PC-3 (cell line): ENCODE measurements around the gene KCNIP4. TPM values are rescaled to one million over a fixed set of nuclear protein-coding genes. Genes with fewer than 3 reads are reported as not detected.

ENCODE experiments used
- ATAC-seq: fragments of 200-7000 bp; cut with Tn5 transposase; 2 replicates; pipeline ENCODE4 v1.9.1; 2020; ENCODE audit warnings: mild to moderate bottlenecking, moderate library complexity
- BruUV-seq: library from RNA; stranded (reverse); fragments of 400-500 nt; replicated peaks from 2 replicates; lab custom pipeline; 2021; lab: Mats Ljungman, UMichigan
- CTCF ChIA-PET: fragments of 300-600 bp; sonication (Branson Sonifier 250); formaldehyde crosslinking; loops from one replicate; lab custom pipeline; 2022; ENCODE audit warnings: antibody characterized with exemption; lab: Charles Lee
- POLR2A ChIA-PET: fragments of 300-600 bp; sonication (Branson Sonifier 250); formaldehyde crosslinking; loops from one replicate; lab custom pipeline; 2022; ENCODE audit warnings: antibody characterized with exemption; ENCODE audit not compliant: unreplicated experiment; lab: Charles Lee
- DNase-seq: peaks from one replicate; pipeline ENCODE4 v3.0.0-alpha.2; 2015
- H2AFZ ChIP-seq: fragments of 300-600 bp; sonication (generic); 2 replicates; pipeline ENCODE4 v1.6.0; 2016; ENCODE audit warnings: antibody characterized with exemption, low read length
- H3F3A ChIP-seq: fragments of 300-600 bp; sonication (generic); one replicate; pipeline ENCODE4 v1.6.0; 2017; ENCODE audit warnings: antibody characterized with exemption, low read length, control low read depth, mild to moderate bottlenecking; ENCODE audit not compliant: unreplicated experiment
- H3K27ac ChIP-seq: fragments of 300-600 bp; sonication (generic); 2 replicates; pipeline ENCODE4 v1.5.1; 2016; ENCODE audit warnings: mild to moderate bottlenecking, low read length
- H3K27me3 ChIP-seq: fragments of 300-600 bp; sonication (generic); 2 replicates; pipeline ENCODE4 v1.6.1; 2016; ENCODE audit warnings: low read length, mixed read lengths
- H3K36me3 ChIP-seq: fragments of 300-600 bp; sonication (generic); 2 replicates; pipeline ENCODE4 v1.6.1; 2016; ENCODE audit warnings: low read depth, mixed run types, low read length, mixed read lengths
- H3K4me1 ChIP-seq: fragments of 300-600 bp; sonication (generic); 2 replicates; pipeline ENCODE4 v1.5.1; 2016; ENCODE audit warnings: low read length; ENCODE audit not compliant: insufficient read depth
- H3K4me2 ChIP-seq: fragments of 300-600 bp; sonication (generic); 2 replicates; pipeline ENCODE4 v1.6.0; 2016; ENCODE audit warnings: low read length
- H3K4me3 ChIP-seq: fragments of 300-600 bp; sonication (generic); 2 replicates; pipeline ENCODE4 v1.5.1; 2016; ENCODE audit warnings: mild to moderate bottlenecking, low read length, mixed read lengths
- H3K79me2 ChIP-seq: fragments of 300-600 bp; sonication (generic); 2 replicates; pipeline ENCODE4 v1.6.1; 2017; ENCODE audit warnings: low read length, mixed read lengths
- H3K9ac ChIP-seq: fragments of 300-600 bp; sonication (generic); 2 replicates; pipeline ENCODE4 v1.6.0; 2016; ENCODE audit warnings: mild to moderate bottlenecking, low read length
- H3K9me2 ChIP-seq: fragments of 300-600 bp; sonication (generic); replicated peaks from 2 replicates; pipeline ENCODE4 v1.6.1; 2016; ENCODE audit warnings: mixed run types, low read length, mixed read lengths
- H3K9me3 ChIP-seq: fragments of 300-600 bp; sonication (generic); 2 replicates; pipeline ENCODE4 v1.6.1; 2016; ENCODE audit warnings: low read length, mixed read lengths
- H4K20me1 ChIP-seq: fragments of 300-600 bp; sonication (generic); 2 replicates; pipeline ENCODE4 v1.6.1; 2016; ENCODE audit warnings: low read length, mixed read lengths
- CTCF ChIP-seq: fragments of 300-600 bp; sonication (generic); conservative IDR thresholded peaks from 2 replicates; pipeline ENCODE4 v1.5.1; 2017; ENCODE audit warnings: antibody characterized with exemption, low read depth, mild to moderate bottlenecking, low read length
- EZH2 ChIP-seq: fragments of 300-600 bp; sonication (generic); IDR thresholded peaks from one replicate; pipeline ENCODE4 v1.6.1; 2017; ENCODE audit warnings: antibody characterized with exemption, mild to moderate bottlenecking, low read length; ENCODE audit not compliant: unreplicated experiment
- EZH2phosphoT487 ChIP-seq: fragments of 300-600 bp; sonication (generic); IDR thresholded peaks from 2 replicates; pipeline ENCODE4 v1.6.1; 2018; ENCODE audit warnings: mild to moderate bottlenecking, antibody characterized with exemption, low read length, borderline replicate concordance
- intact Hi-C: fragments of 100-400 bp; cut with micrococcal nuclease; formaldehyde crosslinking; loops from 2 replicates; pipeline ENCODE4 v1.9.0; 2023
- total RNA-seq: library from RNA; depleted of rRNA; stranded (reverse); fragments of >200 nt; gene quantifications from 2 replicates; pipeline ENCODE4 v1.2.3, GENCODE V29; 2014

The KCNIP4 gene
- total RNA-seq, 1 experiment from 2014 or later = not detected

DNA sequence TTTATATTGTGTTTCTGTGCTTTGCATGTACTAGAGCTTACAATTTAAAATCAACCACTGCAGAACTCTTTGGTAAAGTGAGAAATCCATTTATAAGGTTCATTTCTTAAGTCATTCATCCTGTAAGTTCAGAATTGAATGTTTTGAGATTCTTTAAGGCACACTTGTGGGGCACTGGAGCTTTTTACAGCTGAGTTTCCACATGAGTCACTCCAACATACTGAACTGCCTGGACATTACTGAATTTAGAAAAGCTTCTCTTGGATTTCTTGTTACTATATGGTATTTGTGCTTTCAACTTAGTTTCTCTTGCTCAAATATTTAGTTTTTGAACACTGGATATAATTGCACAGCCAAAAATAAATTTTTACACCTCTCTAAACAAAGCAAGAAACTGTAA lies 1022.0 kb downstream of the KCNIP4 start:
- CTCF ChIA-PET = no interaction called here
- POLR2A ChIA-PET = no interaction called here
- intact Hi-C loops = no loop called here
- Histone ChIP-seq H3K36me3 (no peaks in the 10 kb centered on the region), H3K4me1 (no peaks in the 10 kb centered on the region), H3K9me3 (no peaks in the 10 kb centered on the region), H3K4me3 (no peak overlapping the region), H3K4me2 (no peak overlapping the region), H3F3A (no peaks in the 10 kb centered on the region), H4K20me1 (no peaks in the 10 kb centered on the region), H3K79me2 (no peaks in the 10 kb centered on the region), H3K9me2 (no peaks in the 10 kb centered on the region), H3K27ac (no peak overlapping the region), H2AFZ (no peak overlapping the region), H3K9ac (no peak overlapping the region), H3K27me3 (peaks cover 15% of the 10 kb centered on the region; the same call in 1 of the 2 replicates)
- no TSS peak for BruUV-seq
- DNase-seq (no peak), ATAC-seq (no peak)
- TF ChIP-seq CTCF (no peak), EZH2 (no peak), EZH2phosphoT487 (no peak)

DNA sequence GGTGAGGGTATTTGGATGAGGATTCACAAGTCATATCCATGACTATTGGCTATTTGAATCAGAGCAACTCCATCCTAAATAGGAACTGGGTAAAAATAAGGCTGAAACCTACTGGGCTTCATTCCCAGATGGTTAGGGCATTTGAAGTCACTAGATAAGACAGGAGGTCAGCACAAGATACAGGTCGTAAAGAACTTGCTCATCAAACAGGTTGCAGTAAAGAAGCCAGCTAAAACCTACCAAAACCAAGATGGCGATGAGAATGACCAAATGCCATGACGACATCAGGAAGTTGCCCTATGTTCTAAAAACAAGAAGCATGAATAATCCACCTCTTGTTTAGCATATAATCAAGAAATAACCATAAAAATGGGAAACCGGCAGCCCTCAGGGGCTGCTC lies 1023.4 kb downstream of the KCNIP4 start:
- POLR2A ChIA-PET = no interaction called here
- TF ChIP-seq CTCF (no peak), EZH2phosphoT487 (no peak), EZH2 (no peak)
- no peak for ATAC-seq
- DNase-seq = no peak
- H3K4me3 ChIP-seq = no peak overlapping the region
- no peaks in the 10 kb centered on the region for H3K4me1 ChIP-seq
- BruUV-seq = no TSS peak
- no peak overlapping the region for H3K4me2 ChIP-seq
- H3K36me3 ChIP-seq = no peaks in the 10 kb centered on the region
- CTCF ChIA-PET = no interaction called here
- intact Hi-C loops = no loop called here
- H3K27me3 ChIP-seq = peaks cover 12% of the 10 kb centered on the region; the same call in 1 of the 2 replicates
- H4K20me1 ChIP-seq = no peaks in the 10 kb centered on the region
- H3K9me2 ChIP-seq = no peaks in the 10 kb centered on the region
- no peak overlapping the region for H2AFZ ChIP-seq
- H3K9ac ChIP-seq = no peak overlapping the region
- H3K9me3 ChIP-seq = no peaks in the 10 kb centered on the region
- no peak overlapping the region for H3K27ac ChIP-seq
- H3K79me2 ChIP-seq = no peaks in the 10 kb centered on the region
- H3F3A ChIP-seq = no peaks in the 10 kb centered on the region

DNA sequence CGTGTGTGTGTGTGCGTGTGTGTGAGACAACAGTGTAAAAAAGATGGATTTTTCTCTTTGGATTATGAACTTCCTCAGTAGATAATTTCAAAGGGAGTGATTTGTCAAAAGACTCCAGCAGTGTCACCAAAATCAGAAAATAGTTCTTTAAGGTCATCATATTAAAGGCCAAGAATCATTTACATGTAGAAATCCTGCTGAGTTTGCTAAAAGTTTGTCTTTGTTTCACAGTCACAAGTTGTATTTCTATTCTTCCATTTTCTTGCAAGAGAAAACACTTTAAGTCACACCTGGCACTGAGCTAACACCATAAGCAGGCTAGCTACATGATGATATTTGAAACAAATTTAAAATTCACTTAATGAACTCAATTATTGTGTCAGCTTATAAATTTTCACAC lies 1025.6 kb downstream of the KCNIP4 start:
- no peak for ATAC-seq
- CTCF ChIA-PET = interaction anchor here (0.6 kb wide), 1 partner anchor 1689 kb away, joined by 7 read pairs; no protein-coding TSS in a partner anchor
- DNase-seq = no peak

More for the DNA sequence above, 1025.6 kb downstream of the KCNIP4 start:
- POLR2A ChIA-PET = no interaction called here
- Histone ChIP-seq H3K79me2 (no peaks in the 10 kb centered on the region), H4K20me1 (no peaks in the 10 kb centered on the region), H2AFZ (no peak overlapping the region), H3K36me3 (no peaks in the 10 kb centered on the region), H3F3A (no peaks in the 10 kb centered on the region), H3K27me3 (peaks cover 14% of the 10 kb centered on the region), H3K4me2 (no peak overlapping the region), H3K4me3 (no peak overlapping the region), H3K9ac (no peak overlapping the region), H3K9me2 (no peaks in the 10 kb centered on the region), H3K4me1 (no peaks in the 10 kb centered on the region), H3K9me3 (no peaks in the 10 kb centered on the region), H3K27ac (no peak overlapping the region)
- TF ChIP-seq EZH2phosphoT487 (no peak), EZH2 (no peak), CTCF (no peak)
- intact Hi-C loops = no loop called here
- BruUV-seq = no TSS peak
